Urothelium cell line (cell line): ENCODE measurements around the gene NPAS3.

Experiments used
- DNase-seq: peaks from one replicate; pipeline ENCODE4 v3.0.0; 2011; ENCODE audit warnings: low spot score, mixed read lengths
- FAIRE-seq: peaks from 2 replicates; lab custom pipeline; 2011; peaks lifted over from hg19 to GRCh38; lab: Jason Lieb, UNC

Gene NPAS3

GRCh38 chr14:32940066-32940651 is 1.5 kb downstream of the NPAS3 start:
- no peak for DNase-seq

GRCh38 chr14:32940711-32941667 is 2.3 kb downstream of the NPAS3 start:
- no peak for FAIRE-seq
- no peak for DNase-seq

More at GRCh38 chr14:32940066-32940651, 1.5 kb downstream of the NPAS3 start:
- FAIRE-seq = no peak

GRCh38 chr14:32941668-32942065 is 3.0 kb downstream of the NPAS3 start:
- no peak for FAIRE-seq
- DNase-seq = no peak

GRCh38 chr14:32947081-32947480 is 8.4 kb downstream of the NPAS3 start:
- FAIRE-seq = no peak
- DNase-seq = no peak

- FAIRE-seq = no peak
These were observed 9.1 kb downstream of the NPAS3 start for GRCh38 chr14:32947792-32948191.

GRCh38 chr14:32950584-32950983 is 11.9 kb downstream of the NPAS3 start:
- DNase-seq (no peak), FAIRE-seq (no peak)

More at GRCh38 chr14:32947792-32948191, 9.1 kb downstream of the NPAS3 start:
- no peak for DNase-seq

- DNase-seq = no peak
- no peak for FAIRE-seq
These were observed 28.7 kb downstream of the NPAS3 start for GRCh38 chr14:32967421-32967820.

GRCh38 chr14:32968972-32969544 is 30.4 kb downstream of the NPAS3 start:
- no peak for FAIRE-seq
- no peak for DNase-seq

- DNase-seq (no peak), FAIRE-seq (no peak)
These were observed 39.2 kb downstream of the NPAS3 start for GRCh38 chr14:32977913-32978312.

GRCh38 chr14:32978691-32979255 is 40.1 kb downstream of the NPAS3 start:
- DNase-seq (no peak), FAIRE-seq (no peak)

GRCh38 chr14:32980178-32980901 is 41.7 kb downstream of the NPAS3 start:
- DNase-seq (no peak), FAIRE-seq (no peak)

GRCh38 chr14:32980902-32981501 is 42.3 kb downstream of the NPAS3 start:
- FAIRE-seq (no peak), DNase-seq (no peak)

GRCh38 chr14:32984241-32984930 is 45.7 kb downstream of the NPAS3 start:
- FAIRE-seq = no peak
- DNase-seq = no peak

- FAIRE-seq (no peak), DNase-seq (no peak)
These were observed 47.2 kb downstream of the NPAS3 start for GRCh38 chr14:32985866-32986265.

GRCh38 chr14:32986791-32987540 is 48.3 kb downstream of the NPAS3 start:
- peak; percentile 27 for DNase-seq
- FAIRE-seq = no peak

- FAIRE-seq = no peak
- no peak for DNase-seq
These were observed 53.0 kb downstream of the NPAS3 start for GRCh38 chr14:32991691-32992090.

GRCh38 chr14:32993921-32994320 is 55.2 kb downstream of the NPAS3 start:
- DNase-seq (no peak), FAIRE-seq (no peak)

- FAIRE-seq (no peak), DNase-seq (no peak)
These were observed 57.7 kb downstream of the NPAS3 start for GRCh38 chr14:32996343-32996742.

GRCh38 chr14:32998433-32998832 is 59.8 kb downstream of the NPAS3 start:
- no peak for DNase-seq
- FAIRE-seq = no peak
